Colon (tissue), 2 donors: ENCODE data around the gene CLNS1A.
"Not testable (repeated sequence)": the region's sequence is repeated elsewhere in the genome, so short reads cannot be mapped to it uniquely, and the experiment has no call there.

Source experiments
- FAIRE-seq: peaks from 2 replicates; lab custom pipeline; 2012; peaks lifted over from hg19 to GRCh38; lab: Jason Lieb, UNC
- donor health status: control.
- donor health status: control.

CLNS1A gene

GRCh38 chr11:77637345-77638165 is at the start of gene CLNS1A:
Gene CLNS1A, minus strand, starts transcription at chr11:77637794. Its CDS starts 80 bp downstream, at chr11:77637714.
- FAIRE-seq = no peak

DNA sequence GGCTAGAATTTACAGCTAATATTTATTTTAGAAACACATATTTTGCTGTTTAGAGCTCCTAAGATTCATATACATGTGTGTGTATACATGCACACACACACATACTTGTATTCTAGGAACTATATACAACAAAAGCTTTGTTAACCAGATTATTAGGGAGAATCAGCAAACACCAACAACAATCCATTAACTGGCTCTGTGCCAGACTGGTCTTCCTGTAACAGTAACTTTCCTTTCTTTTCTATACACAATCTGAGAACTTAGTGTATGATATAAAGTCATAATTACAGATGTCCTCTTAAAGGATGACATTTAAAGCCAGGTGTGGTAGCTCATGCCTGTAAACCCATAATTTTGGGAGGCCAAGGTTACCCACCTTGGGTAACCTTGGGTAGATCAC is 49.5 kb upstream of the CLNS1A start:
- no peak for FAIRE-seq

DNA sequence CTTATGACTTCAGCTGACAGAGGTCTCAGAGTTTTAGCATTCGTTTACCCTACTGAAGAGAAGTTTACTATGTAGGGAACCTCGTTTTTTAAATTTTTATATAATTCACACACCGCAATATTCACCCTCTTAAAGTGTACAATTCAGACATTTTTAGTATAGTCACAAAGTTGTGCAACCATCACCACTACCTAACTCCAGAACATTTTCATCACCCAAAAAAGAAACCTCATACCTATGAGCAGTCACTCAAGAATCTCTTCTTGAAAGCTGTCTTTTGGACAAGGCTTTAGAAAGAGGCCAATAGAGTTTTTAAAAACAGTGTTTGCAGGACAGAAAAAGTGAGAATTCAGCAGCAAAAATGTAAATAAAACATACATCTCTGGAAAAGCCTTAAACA is 39.5 kb upstream of the CLNS1A start:
- FAIRE-seq = no peak

GRCh38 chr11:77672264-77672663 is 34.7 kb upstream of the CLNS1A start:
- no peak for FAIRE-seq

DNA sequence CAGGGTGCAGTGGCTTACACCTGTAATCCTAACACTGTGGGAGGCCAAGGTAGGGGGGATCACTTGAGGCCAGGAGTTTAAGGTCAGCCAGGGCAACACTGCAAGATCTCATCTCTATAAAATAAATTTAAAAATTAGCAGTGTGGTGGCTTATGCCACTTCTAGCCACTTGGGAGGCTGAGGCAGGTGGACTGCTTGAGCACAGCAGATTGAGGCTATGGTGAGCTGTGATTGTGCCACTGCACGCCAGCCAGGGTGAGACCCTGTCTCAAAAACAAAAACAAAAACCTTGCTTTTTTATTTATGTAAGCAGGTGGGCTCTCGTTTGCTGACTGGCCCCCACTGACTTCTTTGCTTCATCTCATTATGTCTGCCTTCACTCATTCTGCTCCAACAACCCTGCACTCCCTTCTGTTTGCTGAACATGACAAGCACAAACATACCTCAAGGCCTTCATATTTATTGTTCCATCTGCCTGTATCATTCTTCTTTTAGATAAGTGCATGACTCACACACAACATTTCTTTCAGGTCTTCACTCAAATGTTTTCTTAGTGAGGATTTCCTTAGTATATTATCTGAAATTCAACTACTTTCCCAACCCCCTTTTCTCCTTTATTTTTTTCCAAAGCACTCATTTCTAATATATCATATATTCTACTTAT is 32.4 kb upstream of the CLNS1A start:
- no peak for FAIRE-seq

DNA sequence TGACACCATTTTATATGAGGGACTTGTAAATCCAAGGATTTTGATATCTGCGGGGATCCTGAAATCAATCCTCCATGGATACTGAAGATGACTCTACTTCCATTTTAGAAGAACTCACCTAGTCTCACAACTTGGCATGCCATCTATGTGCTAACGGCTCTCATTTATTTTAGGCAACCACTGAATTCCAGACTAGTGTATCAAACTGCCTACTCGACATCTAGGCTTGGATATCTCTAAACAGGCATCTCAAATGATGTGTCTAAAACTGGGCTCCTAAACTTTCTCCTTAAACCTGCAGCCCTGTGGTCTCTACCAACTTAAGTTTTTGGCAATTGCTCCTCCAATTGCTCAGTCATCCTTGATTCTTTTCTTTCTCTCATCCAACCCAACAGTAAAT is 31.2 kb upstream of the CLNS1A start:
- FAIRE-seq = no peak

- no peak for FAIRE-seq
Observed at GRCh38 chr11:77665240-77665965, 27.8 kb upstream of the CLNS1A start.

GRCh38 chr11:77661670-77662069 is 24.1 kb upstream of the CLNS1A start:
- FAIRE-seq = no peak

GRCh38 chr11:77660947-77661346 is 23.4 kb upstream of the CLNS1A start:
- no peak for FAIRE-seq

DNA sequence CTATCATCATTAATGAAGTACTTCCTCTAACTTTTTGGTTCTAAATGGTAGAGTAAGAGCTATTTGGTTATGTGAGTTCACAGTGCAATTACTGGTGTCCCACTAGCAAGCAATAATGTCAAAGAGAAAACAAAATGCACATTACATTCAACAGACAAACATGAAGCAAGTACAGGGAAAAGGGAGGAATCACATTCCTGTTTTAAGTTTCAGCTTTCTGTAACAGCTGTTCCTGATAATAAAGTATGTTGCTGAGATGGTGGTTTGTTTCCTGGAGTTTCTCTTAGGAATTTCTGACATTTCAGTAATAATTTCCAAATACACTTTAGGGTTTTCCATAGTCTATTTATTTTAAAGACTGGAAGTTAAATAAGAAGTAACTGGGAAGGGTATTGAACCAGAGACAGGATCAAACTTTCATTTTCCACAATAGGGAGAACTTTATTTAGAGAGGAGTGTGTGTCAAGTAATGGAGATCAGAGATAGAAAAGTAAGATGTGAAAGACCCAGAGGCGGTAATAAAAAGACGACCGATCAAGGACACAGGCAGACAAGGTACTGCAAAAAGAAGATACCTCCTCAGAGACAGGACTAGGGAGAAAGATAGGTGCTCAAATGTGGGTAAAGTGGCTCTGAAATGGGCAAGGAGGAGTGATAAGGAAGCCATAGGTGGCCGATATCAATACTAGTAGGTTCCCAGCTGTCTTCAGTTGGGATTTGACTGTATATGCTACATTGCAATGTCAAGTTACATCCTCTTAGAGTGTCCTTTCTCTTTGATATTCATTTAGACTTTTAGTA is 20.8 kb upstream of the CLNS1A start:
- FAIRE-seq = no peak

DNA sequence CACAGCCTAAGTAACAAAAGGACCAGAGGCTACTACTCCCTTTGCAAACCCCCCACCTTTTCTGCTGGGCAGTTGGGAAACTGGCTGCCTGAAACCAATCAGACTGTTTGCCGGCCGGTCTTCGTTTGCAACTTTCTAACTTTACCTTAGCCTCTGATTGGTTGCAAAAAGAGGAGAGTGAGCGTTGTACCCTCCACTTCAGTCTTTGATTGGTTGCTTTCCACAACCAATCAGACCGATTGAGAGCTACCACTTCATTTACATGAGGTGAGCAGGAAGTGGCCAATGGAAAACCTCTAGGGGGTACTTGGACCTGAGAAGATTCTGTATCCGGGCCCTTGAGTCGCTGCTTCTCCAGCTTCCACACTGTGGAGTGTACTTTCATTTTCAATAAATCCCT is 18.8 kb upstream of the CLNS1A start:
- FAIRE-seq = no peak

DNA sequence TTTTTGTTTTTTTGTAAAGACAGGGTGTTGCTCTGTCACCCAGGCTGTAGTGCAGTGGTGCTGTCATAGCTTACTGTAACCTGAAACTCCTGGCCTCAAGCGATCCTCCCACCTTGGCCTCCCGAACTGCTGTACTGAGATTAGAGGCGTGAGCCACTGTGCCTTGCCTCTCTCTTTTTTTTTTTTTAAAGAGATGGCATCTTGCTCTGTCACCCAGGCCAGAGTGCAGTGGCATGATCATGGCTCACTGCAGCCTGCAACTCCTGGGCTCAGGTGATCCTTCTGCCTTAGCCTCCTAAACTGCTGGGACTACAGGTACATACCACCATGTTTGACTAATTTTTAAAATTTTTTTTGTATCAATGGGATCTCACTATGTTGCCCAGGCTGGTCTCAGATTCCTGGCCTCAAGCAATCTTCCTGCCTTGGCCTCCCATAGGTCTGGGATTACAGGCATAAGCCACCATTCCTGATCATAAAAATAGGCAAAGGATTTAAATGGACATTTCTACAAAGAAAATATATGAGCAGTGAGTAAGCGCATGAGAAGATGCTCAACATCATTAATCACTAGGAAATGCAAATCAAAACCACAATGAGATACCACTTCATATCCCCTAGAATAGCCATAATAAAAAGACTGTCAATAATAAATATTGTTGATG is 17.3 kb upstream of the CLNS1A start:
- FAIRE-seq = no peak

GRCh38 chr11:77650123-77650522 is 12.5 kb upstream of the CLNS1A start:
- no peak for FAIRE-seq

DNA sequence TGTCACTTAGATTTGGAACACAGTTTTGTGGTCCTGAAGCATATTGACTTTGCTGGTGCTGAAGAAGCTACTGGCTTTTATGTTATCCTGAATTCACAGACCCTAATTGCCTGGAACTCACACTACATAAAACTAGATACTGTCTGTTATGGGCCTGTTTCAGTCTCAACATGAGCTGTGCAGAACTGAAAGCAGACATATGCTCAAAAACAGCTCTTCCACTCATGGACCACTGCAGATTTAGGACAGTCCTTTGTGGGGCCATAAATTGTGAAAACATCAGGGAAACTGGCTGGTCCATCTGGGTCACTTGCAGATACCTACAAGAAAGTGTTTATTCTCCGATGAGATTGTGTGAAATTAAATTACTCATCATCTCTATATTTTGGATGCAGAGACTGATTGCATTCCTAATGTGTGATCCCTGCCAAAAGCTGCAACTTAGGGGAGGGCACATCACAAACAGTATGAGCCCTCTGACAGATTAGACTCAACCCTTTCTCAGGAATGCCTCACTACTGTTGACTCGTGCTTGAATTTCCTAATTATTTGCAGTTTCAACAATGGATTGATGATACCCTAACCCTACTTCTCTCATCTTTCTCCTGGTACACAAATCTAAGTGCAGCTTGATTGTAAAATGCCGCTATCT is 10.2 kb upstream of the CLNS1A start:
- FAIRE-seq = no peak

- no peak for FAIRE-seq
Observed at GRCh38 chr11:77644887-77645286, 7.3 kb upstream of the CLNS1A start.

DNA sequence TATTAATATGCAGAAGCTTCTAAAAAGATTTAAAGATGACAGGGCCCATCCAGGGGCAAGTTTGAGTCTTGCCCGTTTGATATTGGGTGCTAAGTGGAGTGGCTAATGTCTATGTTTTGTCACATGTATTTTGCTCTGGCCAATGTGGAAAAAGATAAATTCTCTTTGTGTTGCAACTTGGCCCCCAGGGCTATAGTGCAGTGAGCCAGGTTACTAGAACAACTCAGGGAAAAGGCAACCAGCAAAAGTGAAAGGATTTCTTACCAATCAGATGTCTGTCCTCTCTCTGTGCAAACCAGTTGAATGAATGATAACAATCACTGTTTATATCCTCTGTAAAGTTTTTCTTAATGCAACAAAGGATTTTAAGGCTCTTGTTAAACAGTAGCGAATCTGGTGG is 4.6 kb upstream of the CLNS1A start:
- FAIRE-seq = no peak

DNA sequence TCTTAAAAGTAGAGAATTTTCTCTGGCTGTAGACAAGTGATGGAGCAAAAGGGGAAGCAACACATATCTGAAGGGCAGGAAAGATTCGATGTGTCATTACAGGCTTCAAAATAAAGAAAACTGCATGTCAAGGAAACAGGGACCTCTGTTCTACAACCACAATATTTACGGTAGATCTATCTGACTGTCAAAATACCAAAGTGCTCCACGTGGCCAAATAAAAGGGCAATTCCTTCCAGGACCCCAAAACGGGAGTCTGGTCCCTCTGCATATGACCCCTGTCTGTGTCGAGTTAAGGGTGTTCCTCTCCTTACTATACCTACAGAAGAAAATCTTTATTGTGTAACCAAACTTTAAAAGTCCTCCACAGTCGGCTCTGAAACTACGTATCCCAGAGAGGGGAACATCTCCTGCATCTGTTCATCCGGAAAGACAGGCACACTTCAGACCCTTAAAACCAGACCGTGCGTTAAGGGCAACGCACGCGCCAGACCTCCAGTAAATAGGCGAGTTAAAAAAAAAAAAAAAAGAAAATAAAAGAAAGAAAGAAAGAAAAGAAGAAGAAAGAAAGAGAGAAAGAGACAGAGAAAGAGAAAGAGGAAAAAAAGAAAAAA is 756 bp downstream of the CLNS1A start:
- FAIRE-seq = no peak

DNA sequence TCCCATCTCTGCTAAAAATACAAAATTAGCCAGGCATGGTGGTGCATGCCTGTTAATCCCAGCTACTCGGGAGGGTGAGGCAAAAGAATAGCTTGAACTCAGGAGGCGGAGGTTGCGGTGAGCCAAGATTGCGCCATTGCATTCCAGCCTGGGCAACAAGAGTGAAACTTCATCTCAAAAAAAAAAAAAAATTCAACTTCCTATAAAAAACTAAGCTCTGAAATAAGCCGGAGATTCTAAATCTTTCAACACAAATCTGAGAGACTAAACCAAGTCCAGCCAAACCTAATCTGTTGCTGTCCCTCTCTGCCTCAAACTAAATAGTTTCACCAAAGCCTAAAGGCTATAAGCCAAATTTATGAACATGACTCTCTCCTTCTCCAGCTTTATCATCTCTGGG is 3.7 kb downstream of the CLNS1A start:
- not testable (repeated sequence) for FAIRE-seq

GRCh38 chr11:77630157-77630710 is 7.4 kb downstream of the CLNS1A start:
- FAIRE-seq = no peak

GRCh38 chr11:77619576-77620198 is 17.9 kb downstream of the CLNS1A start:
- FAIRE-seq = no peak
